ENCODE data around the gene MGAT2. TPM values are rescaled to one million over a fixed set of nuclear protein-coding genes. Genes with fewer than 3 reads are reported as not detected.

The MGAT2 gene
- total RNA-seq (2012; rRNA removed) (67.6 and 73.6 TPM in 2 replicates), polyA plus RNA-seq (2012; rRNA removed) (35.0 and 36.6 TPM in 2 replicates), Bru-seq, nascent RNA (percentile 75 among the genes with signal in this experiment), BruChase-seq, experiment 1, labeled RNA remaining after a 6-hour chase (percentile 98 among the genes with signal in this experiment), BruChase-seq, experiment 2, labeled RNA remaining after a 2-hour chase (percentile 98 among the genes with signal in this experiment)
- 33.2 and 53.2 TPM in 2 replicates for polyA plus RNA-seq (2012; cell fraction: cytosol; rRNA removed)
- polyA plus RNA-seq (2012; cell fraction: nucleus; rRNA removed; ENCODE audit: low replicate concordance): 8.3 and 10.4 TPM in 2 replicates
- long read RNA-seq, transcript MGAT2-201 (1 exons, 2,687 nt): major isoform, 104 of 121 reads
- long read RNA-seq, partial matches to known transcripts: 0 of 121 reads
- long read RNA-seq, other reads (novel, unspliced or antisense): 17 of 121 reads

DNA sequence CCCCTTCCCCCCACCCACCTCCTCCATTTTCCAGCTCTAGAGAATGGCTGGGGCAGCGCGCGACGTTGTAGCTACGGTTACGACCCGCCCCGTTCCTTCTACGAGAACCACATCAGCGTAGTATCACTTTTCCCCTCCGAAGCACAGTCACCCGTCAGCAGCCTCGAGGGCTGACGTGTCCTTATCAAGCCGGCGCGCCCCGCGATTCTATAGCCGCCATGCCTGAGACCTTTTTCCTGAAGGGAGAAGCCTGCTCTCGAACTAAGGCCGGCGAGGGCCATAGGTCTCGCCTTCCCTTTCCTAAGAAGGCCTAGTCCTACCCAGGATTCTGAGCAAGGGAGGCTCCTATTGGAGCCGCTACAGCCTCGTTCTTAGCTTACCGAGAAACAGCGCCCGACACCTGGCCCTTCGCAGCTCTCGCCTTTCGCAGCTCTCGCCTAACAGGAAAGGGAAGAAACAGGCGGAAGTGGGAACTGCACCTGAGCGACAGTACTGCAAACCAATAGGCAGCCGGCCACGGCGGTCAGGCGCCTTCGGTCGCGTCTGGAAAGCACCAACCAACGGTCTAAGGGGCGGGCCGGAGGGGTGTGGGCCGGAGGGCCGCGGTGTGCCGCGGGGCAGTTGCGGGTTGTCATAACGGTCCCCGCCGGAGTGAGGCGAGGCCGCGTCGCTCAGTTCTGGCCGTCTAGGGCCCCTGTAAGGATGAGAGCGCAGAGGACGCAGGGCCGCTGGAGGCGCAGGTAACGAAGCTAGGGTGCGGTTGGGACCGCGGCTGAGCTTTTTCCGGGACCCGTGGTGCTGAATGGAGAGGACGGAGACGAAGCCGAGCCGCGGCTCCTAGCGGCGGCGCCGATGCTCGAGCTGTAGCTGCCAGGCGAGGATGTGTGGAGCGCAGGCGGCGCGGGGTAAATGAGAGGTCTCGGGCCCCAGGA, at the start of gene MGAT2, which contains the start of gene RPL36AL:
TSS of gene MGAT2 (plus strand) at position 618 of the 932 bp plus-strand sequence. CDS start 470 bp downstream, outside the sequence.
TSS of gene RPL36AL (minus strand) at position 445 of the 932 bp plus-strand sequence. CDS start 1,522 bp downstream, outside the sequence.
- Histone ChIP-seq H3K56ac (ENCODE audit: extremely low read depth, insufficient read depth, low read length) (peak within 1 kb of the TSS; percentile 94), H2AK9ac (replicated peaks; ENCODE audit: low read depth, low read length, poor library complexity) (peak within 1 kb of the TSS; percentile 92), H2BK15ac (ENCODE audit: low read depth, low read length) (no peak within 1 kb of the TSS), H4K91ac (ENCODE audit: insufficient read depth, low read depth, low read length) (peak within 1 kb of the TSS; percentile 91), H3K79me1 (ENCODE audit: low read depth in 1 of 2, low read length in 2 of 2) (peaks cover 8 to 57% of the 10 kb centered on the region in 2 experiments; a peak in 3 of 4 replicates), H2AFZ (replicated peaks; ENCODE audit: low read length, poor library complexity) (peak within 1 kb of the TSS; percentile 89), H3K36me3 (ENCODE audit: control insufficient read depth, insufficient read depth, low read length) (peaks cover 11% of the 10 kb centered on the region), H3K4me1 (ENCODE audit: control insufficient read depth, insufficient read depth, low read length) (peaks cover 13% of the 10 kb centered on the region), H4K8ac (ENCODE audit: low read depth in 2 of 2, low read length in 2 of 2) (peak within 1 kb of the TSS; percentile 68 to 86), H3K9me1 (ENCODE audit: insufficient read depth, low read length) (peaks cover 7% of the 10 kb centered on the region), H4K20me1 (ENCODE audit: insufficient read depth, low read length) (peaks cover 46% of the 10 kb centered on the region), H2BK20ac (ENCODE audit: low read depth, low read length) (no peak within 1 kb of the TSS), H3K14ac (replicated peaks; ENCODE audit: low read depth, low read length) (peak within 1 kb of the TSS; percentile 89), H3K23ac (ENCODE audit: low read depth, low read length) (peak within 1 kb of the TSS; percentile 90), H3K18ac (ENCODE audit: low read depth, low read length) (peak within 1 kb of the TSS; percentile 62), H3K27me3 (ENCODE audit: control insufficient read depth, insufficient read depth, low read length) (no peaks in the 10 kb centered on the region), H3K9me3 (ENCODE audit: control insufficient read depth, insufficient read depth, low read length) (no peaks in the 10 kb centered on the region), H2AK5ac (ENCODE audit: low read depth, low read length) (peak within 1 kb of the TSS; percentile 71), H4K5ac (ENCODE audit: low read depth, low read length) (peak within 1 kb of the TSS; percentile 76), H2BK120ac (ENCODE audit: low read depth, low read length) (peak within 1 kb of the TSS; percentile 48; the same call in 1 of the 2 replicates), H3K4me2 (ENCODE audit: low read depth, low read length) (peak within 1 kb of the TSS; percentile 83), H3K4me3 (ENCODE audit: insufficient read depth, low read depth, low read length) (peak within 1 kb of the TSS; percentile 84), H3K4ac (ENCODE audit: low read depth, low read length) (peak within 1 kb of the TSS; percentile 93), H2BK5ac (ENCODE audit: low read depth, low read length, poor library complexity, severe bottlenecking) (peak within 1 kb of the TSS; percentile 79), H3K27ac (ENCODE audit: insufficient read depth, low read length) (peak within 1 kb of the TSS; percentile 91), H3K9ac (ENCODE audit: low read depth, low read length) (peak within 1 kb of the TSS; percentile 92)
- CTCF ChIA-PET: interaction anchor here (0.9 to 1.1 kb wide), 3 partner anchors 11 to 14 kb away, joined by 3 read pairs; no protein-coding TSS in a partner anchor
- dilution Hi-C loops (cut with HindIII; ENCODE audit: low sequenced_read_pairs, unreplicated experiment): no loop called here
- intact Hi-C loops (cut with micrococcal nuclease): loop anchor here (2.0 kb wide), 1 partner anchor 158 kb away; no protein-coding TSS in a partner anchor
- in situ Hi-C loops (cut with MboI; ENCODE audit: low sequenced_read_pairs): no loop called here
- TF ChIP-seq BHLHE40 (IDR thresholded peaks at IDR 0.05; ENCODE audit: low read depth, low read length): no peak
- peak; percentile 97 for TF ChIP-seq POLR2A (IDR thresholded peaks at IDR 0.05; ENCODE audit: low read depth, low read length)
- peak; percentile 47; the same call in 1 of the 2 replicates for TF ChIP-seq MAZ (IDR thresholded peaks at IDR 0.05; ENCODE audit: borderline replicate concordance, low read depth, low read length)
- no peak for TF ChIP-seq RFX5 (IDR thresholded peaks at IDR 0.05; ENCODE audit: low read depth, low read length)
- no peak for TF ChIP-seq CEBPB (IDR thresholded peaks at IDR 0.05; ENCODE audit: low read depth, low read length)
- TF ChIP-seq MXI1 (IDR thresholded peaks at IDR 0.05; ENCODE audit: borderline replicate concordance, low read depth, low read length): peak; percentile 55; the same call in 1 of the 2 replicates
- TF ChIP-seq NFE2L2 (IDR thresholded peaks at IDR 0.05; ENCODE audit: low read depth, low read length): no peak
- peak; percentile 38; the same call in 1 of the 2 replicates for TF ChIP-seq FOS (IDR thresholded peaks at IDR 0.05; ENCODE audit: low read depth, low read length)
- TF ChIP-seq, protein P1, sequence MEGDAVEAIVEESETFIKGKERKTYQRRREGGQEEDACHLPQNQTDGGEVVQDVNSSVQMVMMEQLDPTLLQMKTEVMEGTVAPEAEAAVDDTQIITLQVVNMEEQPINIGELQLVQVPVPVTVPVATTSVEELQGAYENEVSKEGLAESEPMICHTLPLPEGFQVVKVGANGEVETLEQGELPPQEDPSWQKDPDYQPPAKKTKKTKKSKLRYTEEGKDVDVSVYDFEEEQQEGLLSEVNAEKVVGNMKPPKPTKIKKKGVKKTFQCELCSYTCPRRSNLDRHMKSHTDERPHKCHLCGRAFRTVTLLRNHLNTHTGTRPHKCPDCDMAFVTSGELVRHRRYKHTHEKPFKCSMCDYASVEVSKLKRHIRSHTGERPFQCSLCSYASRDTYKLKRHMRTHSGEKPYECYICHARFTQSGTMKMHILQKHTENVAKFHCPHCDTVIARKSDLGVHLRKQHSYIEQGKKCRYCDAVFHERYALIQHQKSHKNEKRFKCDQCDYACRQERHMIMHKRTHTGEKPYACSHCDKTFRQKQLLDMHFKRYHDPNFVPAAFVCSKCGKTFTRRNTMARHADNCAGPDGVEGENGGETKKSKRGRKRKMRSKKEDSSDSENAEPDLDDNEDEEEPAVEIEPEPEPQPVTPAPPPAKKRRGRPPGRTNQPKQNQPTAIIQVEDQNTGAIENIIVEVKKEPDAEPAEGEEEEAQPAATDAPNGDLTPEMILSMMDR (conservative IDR thresholded peaks at IDR 0.05; ENCODE audit: low read depth, low read length): peak; percentile 29; the same call in 1 of the 2 replicates
- TF ChIP-seq, protein P2, sequence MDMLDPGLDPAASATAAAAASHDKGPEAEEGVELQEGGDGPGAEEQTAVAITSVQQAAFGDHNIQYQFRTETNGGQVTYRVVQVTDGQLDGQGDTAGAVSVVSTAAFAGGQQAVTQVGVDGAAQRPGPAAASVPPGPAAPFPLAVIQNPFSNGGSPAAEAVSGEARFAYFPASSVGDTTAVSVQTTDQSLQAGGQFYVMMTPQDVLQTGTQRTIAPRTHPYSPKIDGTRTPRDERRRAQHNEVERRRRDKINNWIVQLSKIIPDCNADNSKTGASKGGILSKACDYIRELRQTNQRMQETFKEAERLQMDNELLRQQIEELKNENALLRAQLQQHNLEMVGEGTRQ (IDR thresholded peaks at IDR 0.05; ENCODE audit: low read depth, low read length): peak; percentile 90
- POLR2A ChIA-PET (ENCODE audit: unreplicated experiment): no interaction called here
- DNase-seq: peak; percentile 99
- peak; percentile 94 for ATAC-seq (ENCODE audit: low read depth)
- 0% methylated on average over 35 of the region's 85 CpGs; no CpG with 5 or more reads in 1 of the 2 experiments for WGBS, 2 experiments (ENCODE audit: extremely low coverage in 2 of 2, insufficient read length in 1 of 2)
- BruUV-seq (replicated peaks): no TSS peak

All from IMR-90 (cell line).